ENCODE measurements around the gene HMCN2.
A peak's percentile ranks its signal among the peaks of the same experiment; 100 is the strongest.

The HMCN2 gene

DNA sequence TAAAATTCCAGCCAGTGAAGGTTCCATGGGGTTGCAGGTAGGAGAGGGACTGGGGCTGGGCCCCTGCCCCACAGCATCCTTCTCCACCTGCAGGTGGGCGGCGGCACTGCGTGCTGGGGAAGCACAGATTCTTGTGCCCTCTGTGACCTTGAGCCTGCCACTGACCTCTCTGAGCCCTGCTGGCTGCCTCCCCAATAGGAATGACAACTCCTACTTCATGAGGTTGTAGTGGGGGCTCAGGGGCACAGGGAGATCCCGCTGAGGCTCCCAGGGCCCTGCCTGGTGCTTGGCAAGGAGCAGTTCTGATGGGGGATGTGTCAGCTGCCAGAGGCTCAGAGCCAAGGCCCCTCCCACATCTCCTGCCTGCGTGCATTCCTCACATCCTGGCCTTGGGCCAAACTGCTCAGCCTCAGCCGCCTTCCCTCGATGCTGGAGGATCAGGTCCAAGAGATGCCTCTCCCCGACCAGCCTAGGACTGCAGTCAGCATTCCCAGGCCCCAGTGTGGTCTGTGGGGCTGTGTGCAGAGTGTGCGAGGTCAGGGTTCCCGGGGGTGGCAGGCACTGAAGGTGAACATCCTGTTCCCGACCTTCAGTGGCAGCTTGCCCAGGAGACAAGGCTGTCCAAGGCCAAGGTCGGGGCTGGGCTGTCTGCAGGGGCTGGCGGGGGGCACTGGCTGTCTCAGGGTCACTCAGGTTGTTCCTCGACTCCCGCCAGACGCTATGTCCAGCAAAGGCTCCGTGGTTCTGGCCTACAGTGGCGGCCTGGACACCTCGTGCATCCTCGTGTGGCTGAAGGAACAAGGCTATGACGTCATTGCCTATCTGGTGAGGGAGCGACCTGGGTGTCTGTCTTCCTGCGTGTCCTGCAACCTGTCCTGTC lies 186.2 kb downstream of the HMCN2 start:
- peak; percentile 95 for DNase-seq (ENCODE audit: low read depth)

DNA sequence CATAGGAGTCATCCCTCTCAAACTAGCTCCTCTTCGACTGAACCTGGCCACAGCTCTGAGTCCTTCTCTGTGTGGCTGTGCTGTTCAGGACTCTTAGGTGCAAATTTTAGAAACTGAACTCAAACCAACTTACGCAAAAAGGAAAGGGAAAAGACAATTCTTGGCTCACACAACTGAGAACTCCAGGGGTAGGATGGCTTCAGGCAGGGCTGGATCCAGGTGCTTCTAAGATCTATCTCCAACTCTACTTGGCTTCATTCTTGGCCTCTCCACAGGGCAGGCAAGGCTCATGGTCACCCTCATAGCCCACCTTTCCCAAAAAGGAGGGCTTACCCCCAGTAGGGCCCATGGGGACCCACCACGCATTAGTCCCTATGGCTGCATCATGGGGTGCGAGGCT lies 187.3 kb downstream of the HMCN2 start:
- DNase-seq (ENCODE audit: low read depth): no peak

DNA sequence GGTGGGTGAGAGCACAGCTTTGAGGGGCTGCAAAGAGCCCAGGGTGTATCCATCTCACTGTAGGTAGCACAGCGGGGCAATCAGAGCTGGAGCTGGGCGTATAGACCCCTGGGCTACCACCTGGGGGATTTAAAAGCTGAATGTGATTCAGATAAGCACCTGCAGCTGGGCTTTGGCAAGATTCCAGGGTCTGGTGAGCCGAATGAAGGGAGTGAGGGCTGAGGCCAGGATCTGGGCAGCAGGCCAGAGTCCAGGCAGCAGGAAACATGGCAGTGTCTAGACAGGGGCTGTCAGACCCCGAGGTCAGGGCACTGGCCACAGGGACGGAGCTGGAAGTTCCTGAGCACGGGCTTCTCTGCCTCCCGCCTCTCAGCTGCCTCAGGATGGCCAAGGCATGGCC lies 187.9 kb downstream of the HMCN2 start:
- DNase-seq (ENCODE audit: low read depth): no peak

DNA sequence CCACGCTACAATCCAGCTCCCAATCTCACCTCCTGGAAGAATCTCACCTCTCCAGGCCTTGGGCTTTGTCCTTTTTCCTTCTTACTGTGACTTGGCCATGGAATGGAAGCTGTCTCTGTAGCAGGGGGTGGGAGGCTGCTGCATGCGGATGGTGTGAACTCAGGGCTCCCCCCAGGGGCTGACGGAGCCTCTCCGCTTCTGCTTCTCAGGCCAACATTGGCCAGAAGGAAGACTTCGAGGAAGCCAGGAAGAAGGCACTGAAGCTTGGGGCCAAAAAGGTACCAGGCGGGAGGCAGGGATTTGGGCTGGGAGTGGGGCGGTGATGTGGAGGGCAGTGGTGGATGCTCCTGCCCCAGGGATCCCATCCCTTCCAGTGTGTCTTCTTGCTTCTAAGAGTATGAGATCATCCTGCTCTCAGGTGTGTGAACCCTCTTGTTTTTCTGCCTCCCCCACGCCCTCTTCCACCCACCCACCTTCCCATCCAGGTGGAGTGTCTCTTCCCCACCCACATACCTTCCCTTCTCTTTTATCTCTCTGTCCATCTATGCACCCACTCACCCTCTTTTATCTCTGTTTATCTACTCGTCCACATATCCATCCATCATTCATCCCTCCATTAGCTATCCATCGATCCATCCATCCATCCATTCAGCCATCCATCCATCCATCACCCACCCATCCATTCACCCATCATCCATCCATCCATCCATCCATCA lies 188.7 kb downstream of the HMCN2 start:
- no peak for DNase-seq (ENCODE audit: low read depth)

DNA sequence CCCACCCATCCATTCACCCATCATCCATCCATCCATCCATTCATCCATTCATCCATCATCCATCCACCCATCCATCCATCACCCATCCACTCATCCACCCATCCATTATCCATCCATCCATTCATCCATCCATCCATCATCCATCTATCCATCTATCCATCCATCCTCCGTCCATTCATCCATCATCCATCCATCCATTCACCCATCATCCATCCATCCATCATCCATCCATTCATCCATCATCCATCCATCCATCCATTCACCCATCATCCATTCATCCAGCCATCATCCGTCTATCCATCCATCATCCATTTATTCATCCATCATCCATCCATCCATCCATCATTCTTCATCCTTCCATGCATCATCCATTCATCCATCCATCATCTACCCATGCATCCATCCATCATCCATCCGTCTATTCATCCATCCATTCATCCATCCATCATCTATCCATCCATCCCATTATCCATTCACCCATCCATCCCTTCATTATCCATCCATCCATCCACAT lies 189.3 kb downstream of the HMCN2 start:
- no peak for DNase-seq (ENCODE audit: low read depth)

DNA sequence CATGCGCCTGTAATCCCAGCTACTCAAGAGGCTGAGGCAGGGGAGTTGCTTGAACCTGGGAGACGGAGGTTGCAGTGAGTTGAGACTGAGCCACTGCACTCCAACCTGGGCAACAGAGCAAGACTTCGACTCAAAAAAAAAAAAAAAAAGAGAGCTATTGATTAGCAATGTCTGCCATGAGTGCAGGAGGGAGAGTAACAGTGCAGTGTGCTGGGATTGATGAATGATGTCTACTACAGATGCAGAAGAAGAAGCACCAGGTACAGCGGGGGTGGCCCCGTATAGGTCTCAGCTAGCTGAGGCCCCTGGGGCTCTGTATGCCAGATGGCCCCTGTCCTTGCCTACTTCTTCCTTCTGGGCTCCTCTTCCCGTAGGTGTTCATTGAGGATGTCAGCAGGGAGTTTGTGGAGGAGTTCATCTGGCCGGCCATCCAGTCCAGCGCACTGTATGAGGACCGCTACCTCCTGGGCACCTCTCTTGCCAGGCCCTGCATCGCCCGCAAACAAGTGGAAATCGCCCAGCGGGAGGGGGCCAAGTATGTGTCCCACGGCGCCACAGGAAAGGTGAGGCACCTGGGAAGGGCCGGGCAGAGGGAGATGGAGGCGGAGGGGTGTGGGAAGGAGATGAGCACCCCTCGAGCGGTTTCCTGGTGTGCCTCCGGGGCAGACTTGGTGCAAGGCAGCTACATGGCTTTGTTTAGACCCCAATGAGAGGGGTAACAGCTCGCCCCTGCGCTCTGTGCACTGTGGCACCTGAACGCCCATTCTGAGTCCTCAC lies 192.7 kb downstream of the HMCN2 start:
- no peak for DNase-seq (ENCODE audit: low read depth)

DNA sequence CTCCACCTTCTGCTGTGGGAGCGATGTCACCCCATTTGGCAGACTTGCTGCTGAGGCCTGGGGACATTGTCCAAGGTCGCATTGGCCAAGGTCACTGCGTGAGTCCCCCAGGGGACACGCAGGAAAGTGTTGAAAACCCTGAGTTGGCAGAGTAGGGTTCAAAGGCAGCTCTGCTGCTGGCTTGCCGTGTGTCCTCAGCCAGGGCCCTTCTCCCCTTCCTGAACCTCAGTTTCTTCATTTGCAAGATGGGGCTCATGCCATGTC lies 193.2 kb downstream of the HMCN2 start:
- DNase-seq (ENCODE audit: low read depth): no peak

DNA sequence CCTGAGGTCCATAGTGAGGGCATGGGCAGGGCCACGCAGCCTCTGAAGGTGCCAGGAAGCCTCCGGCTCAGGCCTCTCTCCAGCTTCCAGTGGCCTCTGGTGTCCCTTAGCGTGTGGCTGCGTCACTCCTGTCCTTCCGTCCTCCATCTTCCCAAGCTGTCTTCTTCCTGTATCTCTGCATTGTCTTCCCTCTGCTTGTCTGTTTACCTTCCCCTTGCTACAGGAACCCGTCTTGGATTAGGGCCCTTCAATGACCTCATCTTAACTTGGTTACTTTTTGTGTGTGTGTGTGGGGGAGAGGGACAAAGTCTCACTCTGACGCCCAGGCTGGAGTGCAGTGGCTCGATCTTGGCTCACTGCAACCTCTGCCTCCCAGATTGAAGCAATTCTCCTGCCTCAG lies 193.6 kb downstream of the HMCN2 start:
- no peak for DNase-seq (ENCODE audit: low read depth)

DNA sequence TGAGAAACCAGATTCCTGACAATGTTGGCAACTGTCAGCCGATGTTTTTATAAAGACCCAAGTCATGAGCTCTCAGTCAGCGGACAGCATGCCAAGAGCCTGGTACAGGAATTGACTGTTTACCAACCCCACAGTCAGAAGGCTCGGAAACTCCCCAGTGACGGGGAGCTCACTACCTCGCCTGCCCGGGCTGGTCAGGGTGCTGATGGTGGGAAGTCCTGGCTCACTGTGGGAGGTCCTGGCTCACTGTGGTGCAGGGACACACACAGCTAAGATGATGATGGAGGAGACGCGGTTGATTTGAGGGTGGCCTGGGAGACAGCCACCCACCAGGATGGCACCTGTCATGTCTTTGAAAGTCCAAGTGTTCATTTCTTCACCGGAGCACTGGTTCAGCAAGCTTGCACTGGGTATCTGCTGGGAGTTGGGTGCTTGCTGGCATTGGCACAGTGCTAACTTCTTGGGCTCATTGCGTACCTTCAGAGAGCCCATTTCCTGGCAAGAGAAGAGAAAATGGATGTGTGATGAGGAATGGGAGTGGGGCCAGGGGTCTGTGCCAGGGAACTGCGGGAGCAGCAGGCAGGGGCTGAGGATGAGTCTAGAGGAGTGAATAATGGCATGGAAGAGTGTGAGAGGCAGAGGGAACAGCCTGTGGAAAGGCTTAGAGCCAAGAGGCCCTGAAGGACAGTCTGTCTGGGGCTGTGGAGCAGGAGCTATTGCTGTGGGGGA lies 194.5 kb downstream of the HMCN2 start:
- DNase-seq (ENCODE audit: low read depth): no peak

DNA sequence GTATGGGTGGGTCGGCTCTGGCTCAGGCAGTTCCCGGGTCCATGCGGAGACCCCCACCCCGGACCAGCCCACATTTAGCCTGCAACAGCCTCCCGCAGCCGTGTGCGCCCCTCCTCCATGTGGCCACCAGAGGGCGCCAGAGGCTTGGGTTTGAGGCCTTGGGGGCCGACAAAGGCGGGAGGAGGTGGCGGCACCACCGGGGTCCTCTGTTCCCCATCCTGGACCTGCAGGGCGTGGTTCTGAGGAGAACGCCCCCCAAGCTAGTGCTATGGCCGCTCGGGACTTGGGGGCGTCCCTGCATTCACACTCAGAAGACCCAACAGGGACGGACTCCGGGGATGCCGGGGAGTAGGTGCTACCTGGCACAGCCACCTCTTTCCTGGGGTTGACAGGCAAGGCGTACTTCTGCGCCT lies 195.7 kb downstream of the HMCN2 start:
- no peak for DNase-seq (ENCODE audit: low read depth)

DNA sequence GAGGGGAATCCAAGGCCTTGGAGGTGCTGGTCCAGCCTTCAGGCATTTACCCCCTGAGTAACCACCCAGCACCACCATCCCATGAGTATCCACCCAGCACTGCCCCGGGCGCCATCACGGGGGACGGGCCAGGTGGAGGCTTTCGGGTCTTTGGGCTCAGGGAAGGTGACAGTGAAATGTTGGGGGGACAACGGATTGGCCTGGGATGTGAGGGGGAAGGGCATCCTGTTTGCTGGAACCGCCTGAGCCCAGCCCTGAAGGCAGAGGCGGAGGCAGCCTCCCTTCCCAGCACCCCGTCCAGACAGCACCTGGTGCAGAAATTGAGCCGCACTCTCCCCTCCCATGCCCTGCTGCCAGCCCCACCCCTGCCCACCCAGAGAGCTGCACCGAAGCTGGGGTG lies 196.2 kb downstream of the HMCN2 start:
- no peak for DNase-seq (ENCODE audit: low read depth)

DNA sequence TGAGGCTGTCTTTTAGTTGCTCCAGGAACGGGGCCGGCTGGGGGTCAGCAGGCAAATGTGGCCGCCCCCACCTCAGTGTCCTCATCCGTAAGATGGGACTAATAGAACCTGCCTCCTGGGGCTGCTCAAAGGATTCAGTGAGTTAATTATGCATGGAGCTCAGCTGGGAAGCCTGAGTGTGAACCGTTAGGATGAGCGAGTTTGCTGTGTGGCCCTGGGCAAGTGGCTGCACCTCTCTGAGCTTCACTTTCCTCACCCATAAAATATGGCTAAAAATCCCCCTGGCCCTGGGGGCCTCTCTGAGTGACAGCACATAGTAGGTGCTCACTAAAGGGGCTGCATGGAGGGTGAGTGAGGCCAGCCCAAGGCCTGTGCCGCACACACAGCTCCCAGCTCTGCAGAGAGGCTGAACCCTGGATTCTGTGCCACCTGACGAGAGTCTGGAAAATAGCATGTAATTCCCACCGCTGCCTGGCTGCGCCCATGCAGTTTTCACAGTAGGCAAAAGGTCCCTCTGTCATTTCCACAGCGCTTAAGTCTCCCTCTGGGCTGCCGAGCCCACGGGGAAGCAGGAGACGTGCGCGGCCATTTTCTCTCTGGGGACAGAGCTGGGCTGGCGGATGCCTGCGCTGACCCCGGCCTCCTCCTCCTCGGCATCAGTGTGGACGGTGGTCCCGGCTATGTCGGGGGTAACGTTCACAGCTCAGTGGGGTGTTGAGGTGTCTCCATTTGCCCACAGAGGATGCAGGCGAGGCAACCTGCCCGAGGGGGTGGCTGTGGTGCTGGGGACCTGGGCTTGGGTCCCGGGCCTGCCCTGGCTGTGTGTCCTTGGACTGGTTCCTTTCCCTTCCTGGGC lies 197.4 kb downstream of the HMCN2 start:
- DNase-seq (ENCODE audit: low read depth): no peak

DNA sequence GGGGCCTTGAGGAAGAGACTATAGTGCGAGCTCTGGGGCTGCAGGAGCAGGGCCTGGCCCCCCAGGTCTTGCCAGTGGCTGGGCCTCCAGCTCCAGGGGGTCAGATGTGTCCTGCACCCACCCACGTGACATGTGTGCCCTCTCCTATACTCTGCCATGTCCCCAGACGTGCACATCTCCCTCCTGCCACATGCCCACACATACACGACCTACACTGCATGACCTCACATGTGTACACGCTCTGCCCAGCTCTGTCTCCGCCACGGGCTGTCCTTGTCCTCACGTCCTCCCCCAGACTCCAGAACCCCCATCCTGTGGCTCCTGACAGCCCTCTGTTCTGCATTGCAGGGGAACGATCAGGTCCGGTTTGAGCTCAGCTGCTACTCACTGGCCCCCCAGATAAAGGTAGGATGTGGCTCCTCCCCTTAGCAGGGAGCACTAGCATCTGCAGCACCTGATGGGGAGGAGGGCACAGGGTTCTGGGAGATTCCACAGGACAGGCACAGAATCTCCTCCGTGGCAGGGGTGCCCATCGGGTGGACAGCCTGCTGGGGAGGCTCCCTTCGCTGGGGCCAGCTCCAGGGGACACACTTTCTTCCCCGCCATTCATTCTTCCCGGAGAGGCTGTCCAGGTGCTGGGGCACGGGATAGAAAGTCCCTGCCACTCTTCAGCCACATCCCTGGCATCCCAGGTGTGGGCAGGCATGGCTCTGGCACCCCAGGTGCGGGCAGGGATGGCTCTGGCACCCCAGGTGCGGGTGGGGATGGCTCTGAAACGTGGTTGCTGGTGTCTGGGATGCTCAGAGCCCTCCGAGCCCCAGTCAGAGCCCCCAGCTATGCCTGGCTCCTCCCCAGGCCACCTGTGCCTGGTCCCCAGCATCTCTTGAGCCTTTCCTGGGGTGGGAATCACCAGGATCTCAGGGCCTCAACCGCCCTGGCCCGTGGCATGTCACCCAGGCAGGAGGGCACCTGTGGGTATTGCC lies 198.5 kb downstream of the HMCN2 start:
- no peak for DNase-seq (ENCODE audit: low read depth)

DNA sequence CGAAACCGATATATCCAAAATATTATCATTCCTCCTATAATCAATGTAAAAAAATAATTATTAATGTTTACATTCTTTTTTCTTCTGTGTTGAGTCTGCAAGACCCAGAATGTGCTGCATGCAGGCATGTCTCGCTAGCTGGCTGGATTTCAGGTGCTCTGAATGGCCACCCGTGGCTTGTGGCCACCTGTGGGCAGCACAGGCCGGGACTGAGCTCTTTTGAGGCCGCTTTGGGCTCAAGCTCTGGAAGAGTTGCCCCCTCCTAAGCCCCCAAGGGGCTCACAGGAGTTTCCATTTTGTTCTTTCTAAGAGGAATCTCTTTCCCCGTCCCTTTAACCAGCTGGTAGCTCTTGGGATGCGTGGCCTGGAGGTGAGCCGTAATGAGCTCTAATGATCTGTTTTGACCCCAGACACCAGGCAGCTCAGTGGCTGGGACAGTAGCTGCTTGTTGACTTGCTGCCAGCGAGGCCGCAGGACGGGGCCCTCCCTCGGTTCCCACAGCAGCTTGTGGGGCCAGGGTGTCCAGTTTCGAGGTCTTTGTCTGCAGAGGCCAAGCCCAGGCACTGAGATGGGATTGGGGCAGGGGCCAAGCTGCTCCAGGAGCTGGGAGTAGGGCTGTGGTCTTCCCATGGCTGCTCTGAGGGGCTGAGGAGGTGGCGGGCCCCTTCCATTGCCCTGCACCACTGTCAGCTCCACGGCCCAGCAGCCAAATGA lies 200.0 kb downstream of the HMCN2 start:
- DNase-seq (ENCODE audit: low read depth): no peak

DNA sequence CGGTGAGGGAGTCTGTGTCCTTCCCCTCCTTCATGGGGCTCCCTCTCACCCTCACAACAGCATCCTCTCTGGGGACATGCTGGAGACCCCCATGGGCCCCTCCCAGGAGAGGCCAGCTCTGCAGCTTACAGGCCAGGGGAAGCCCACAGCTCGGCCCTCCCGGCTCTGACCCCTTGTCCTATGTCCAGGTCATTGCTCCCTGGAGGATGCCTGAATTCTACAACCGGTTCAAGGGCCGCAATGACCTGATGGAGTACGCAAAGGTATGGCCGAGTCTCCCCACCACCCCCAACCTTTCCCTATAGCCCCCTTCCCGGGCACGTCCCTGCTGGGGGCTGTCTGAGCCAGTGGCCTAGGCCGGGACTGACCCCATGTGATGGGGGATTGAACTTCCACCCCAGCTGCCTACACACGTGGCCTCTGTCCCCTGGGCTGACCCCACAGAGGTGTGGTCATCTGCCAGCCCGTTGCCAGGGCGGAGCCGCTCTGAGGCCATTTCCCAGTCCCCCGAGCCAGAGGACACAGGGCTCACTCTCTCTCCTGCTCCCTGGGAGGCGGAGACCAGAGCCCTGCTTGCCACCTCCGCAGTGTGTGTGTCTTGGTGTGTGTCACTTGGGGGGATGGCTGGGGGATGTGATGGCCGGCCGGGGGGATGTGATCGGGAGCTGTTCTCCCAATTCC lies 201.1 kb downstream of the HMCN2 start:
- DNase-seq (ENCODE audit: low read depth): no peak

DNA sequence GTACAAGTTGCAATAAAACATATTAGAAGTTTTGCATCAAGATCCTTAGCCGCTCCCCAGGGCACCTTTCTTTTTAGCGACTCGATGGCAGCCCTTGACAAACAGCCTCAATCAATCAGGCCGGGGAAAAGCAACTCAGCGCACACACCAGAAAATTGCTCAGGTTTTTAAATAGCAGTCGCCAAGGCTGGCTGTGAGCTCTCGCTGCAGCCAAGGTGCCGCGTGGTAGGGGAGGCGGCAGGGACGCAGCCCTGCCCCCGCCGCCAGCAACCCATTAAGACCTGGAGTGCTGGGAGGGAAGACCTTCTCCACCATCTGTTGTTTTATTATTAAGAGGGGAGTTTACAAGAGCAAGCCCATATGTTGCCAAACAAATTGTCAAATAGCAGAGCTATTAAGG lies 201.8 kb downstream of the HMCN2 start:
- no peak for DNase-seq (ENCODE audit: low read depth)

DNA sequence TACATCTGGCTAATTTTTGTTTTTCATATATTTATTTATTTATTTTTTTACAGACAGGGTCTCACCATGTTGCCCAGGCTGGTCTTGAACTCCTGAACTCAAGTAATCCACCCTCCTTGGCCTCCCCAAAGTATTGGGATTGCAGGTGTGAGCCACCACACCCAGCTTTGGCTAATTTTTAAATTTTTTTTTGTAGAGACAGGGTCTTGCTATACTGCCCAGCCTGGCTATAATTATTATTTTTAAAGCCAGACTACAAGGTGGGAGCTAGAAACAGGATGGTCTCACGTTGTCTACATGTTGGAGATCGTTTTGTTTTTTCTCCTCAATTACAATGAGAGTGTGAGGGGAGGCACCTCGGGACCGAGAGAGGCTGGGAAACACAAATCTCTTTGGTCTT lies 203.0 kb downstream of the HMCN2 start:
- no peak for DNase-seq (ENCODE audit: low read depth)

DNA sequence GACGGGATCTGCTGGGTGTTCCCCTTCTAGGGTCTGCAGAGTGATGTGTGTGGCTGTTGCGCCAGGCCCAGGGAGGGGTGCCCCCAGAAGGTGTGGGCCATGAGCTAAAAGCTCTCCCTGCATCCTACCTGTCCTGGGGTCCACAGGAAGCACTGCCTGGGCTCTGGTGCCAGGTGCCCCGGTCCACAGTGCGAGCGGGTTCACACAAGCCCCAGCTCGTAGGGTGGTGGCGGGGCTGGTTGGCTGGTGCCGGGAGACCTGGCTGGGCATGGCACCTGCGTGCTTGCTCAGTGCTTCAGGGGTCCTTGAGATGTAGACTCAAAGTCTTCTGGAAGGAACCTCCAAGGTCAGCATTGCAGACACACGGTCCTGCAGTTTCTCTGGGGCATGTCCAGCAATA lies 204.7 kb downstream of the HMCN2 start:
- no peak for DNase-seq (ENCODE audit: low read depth)

DNA sequence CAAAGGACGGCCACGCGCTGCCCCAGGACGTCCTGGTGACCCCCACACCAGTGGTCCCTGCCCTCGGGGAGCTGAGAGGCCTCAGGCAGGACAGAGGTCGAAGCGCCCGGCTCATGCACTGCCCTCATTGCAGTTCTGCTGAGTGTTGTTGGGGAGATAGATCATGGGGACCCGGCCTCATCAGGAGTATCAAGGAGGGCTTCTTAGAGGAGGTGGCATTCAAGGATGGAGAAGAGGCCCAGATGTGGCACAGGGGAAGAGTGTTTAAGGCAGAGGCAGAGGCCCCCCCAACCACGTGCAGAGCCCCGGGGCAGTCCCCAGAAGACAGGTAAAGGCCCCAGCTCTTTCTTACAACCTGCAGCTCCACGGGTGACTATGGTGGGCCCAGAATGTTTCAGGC lies 205.4 kb downstream of the HMCN2 start:
- DNase-seq (ENCODE audit: low read depth): no peak
